ENCODE measurements around the gene HDX.
A peak's percentile ranks its signal among the peaks of the same experiment; 100 is the strongest.
"Not testable (repeated sequence)": the region's sequence is repeated elsewhere in the genome, so short reads cannot be mapped to it uniquely, and the experiment has no call there.

HDX gene

GRCh38 chrX:84339507-84340364, 162.5 kb downstream of the HDX start:
- peak; percentile 20 for DNase-seq

GRCh38 chrX:84336646-84337045, 165.6 kb downstream of the HDX start:
- DNase-seq, result no peak

GRCh38 chrX:84335121-84335520, 167.1 kb downstream of the HDX start:
- no peak for DNase-seq

- no peak for DNase-seq
Observed at GRCh38 chrX:84322083-84322827, 180.0 kb downstream of the HDX start.

GRCh38 chrX:84320614-84321013, 181.6 kb downstream of the HDX start:
- DNase-seq, result peak; percentile 24

GRCh38 chrX:84320023-84320422, 182.2 kb downstream of the HDX start:
- no peak for DNase-seq

- no peak for DNase-seq
Observed at GRCh38 chrX:84318661-84319060, 183.6 kb downstream of the HDX start.

- not testable (repeated sequence) for DNase-seq
Observed at GRCh38 chrX:84315946-84316345, 186.3 kb downstream of the HDX start.

Data from NCI-H1694 treated with DMSO at 0.1 percent for 48 hours (cell line).